H9 (cell line): ENCODE data around the gene RCAN2. TPM values are rescaled to one million over a fixed set of nuclear protein-coding genes. Genes with fewer than 3 reads are reported as not detected.

Experiments
- DNase-seq: peaks from one replicate; pipeline ENCODE4 v3.0.0-alpha.2; 2017
- H2AFZ ChIP-seq: one replicate; pipeline ENCODE4 v1.6.1; 2013; ENCODE audit warnings: mild to moderate bottlenecking, low read length, control low read depth, moderate library complexity
- H2AK5ac ChIP-seq: 2 replicates; pipeline ENCODE4 v1.6.1; 2013; ENCODE audit warnings: low read length, control low read depth, mixed read lengths; ENCODE audit not compliant: insufficient read length
- H2BK120ac ChIP-seq: one replicate; pipeline ENCODE4 v1.6.1; 2013; ENCODE audit warnings: low read depth, mild to moderate bottlenecking, low read length, control low read depth, inconsistent platforms; ENCODE audit not compliant: poor library complexity, severe bottlenecking
- H2BK12ac ChIP-seq: 2 replicates; pipeline ENCODE4 v1.6.1; 2013; ENCODE audit warnings: low read length, control low read depth, mixed read lengths, low read depth; ENCODE audit not compliant: insufficient read length
- H2BK15ac ChIP-seq: 2 replicates; pipeline ENCODE4 v1.6.1; 2013; ENCODE audit warnings: low read depth, low read length, control low read depth
- H2BK20ac ChIP-seq: one replicate; pipeline ENCODE4 v1.6.1; 2013; ENCODE audit warnings: low read depth, mild to moderate bottlenecking, low read length, control low read depth, inconsistent platforms; ENCODE audit not compliant: poor library complexity, severe bottlenecking
- H2BK5ac ChIP-seq: 2 replicates; pipeline ENCODE4 v1.6.1; 2013; ENCODE audit warnings: low read length, control low read depth, mixed read lengths; ENCODE audit not compliant: insufficient read length
- H3K14ac ChIP-seq: 2 replicates; pipeline ENCODE4 v1.6.1; 2013; ENCODE audit warnings: low read length, control low read depth; ENCODE audit not compliant: insufficient read depth
- H3K18ac ChIP-seq: 2 replicates; pipeline ENCODE4 v1.6.1; 2013; ENCODE audit warnings: low read depth, mild to moderate bottlenecking, mixed read lengths, low read length, control low read depth; ENCODE audit not compliant: insufficient read length
- H3K23ac ChIP-seq: 2 replicates; pipeline ENCODE4 v1.6.1; 2013; ENCODE audit warnings: low read length, control low read depth, mixed read lengths, low read depth; ENCODE audit not compliant: insufficient read length
- H3K23me2 ChIP-seq: 2 replicates; pipeline ENCODE4 v1.6.1; 2013; ENCODE audit warnings: low read depth, mild to moderate bottlenecking, mixed read lengths, low read length, control low read depth; ENCODE audit not compliant: insufficient read length, poor library complexity, severe bottlenecking
- H3K27ac ChIP-seq: 2 replicates; pipeline ENCODE4 v1.5.1; 2013; ENCODE audit warnings: low read length, control low read depth, mixed read lengths, low read depth; ENCODE audit not compliant: insufficient read length
- H3K27me3 ChIP-seq: 2 replicates; pipeline ENCODE4 v1.6.1; 2013; ENCODE audit warnings: low read length, control low read depth, inconsistent platforms; ENCODE audit not compliant: insufficient read depth
- H3K4ac ChIP-seq: 2 replicates; pipeline ENCODE4 v1.6.1; 2013; ENCODE audit warnings: low read depth, mild to moderate bottlenecking, control low read depth, inconsistent platforms, low read length, moderate library complexity
- H3K4me1 ChIP-seq: 2 replicates; pipeline ENCODE4 v1.6.1; 2013; ENCODE audit warnings: low read length, control low read depth, inconsistent platforms; ENCODE audit not compliant: insufficient read depth
- H3K4me2 ChIP-seq: 2 replicates; pipeline ENCODE4 v1.6.1; 2013; ENCODE audit warnings: low read length, control low read depth, mixed read lengths; ENCODE audit not compliant: insufficient read length, insufficient read depth
- H3K56ac ChIP-seq: 2 replicates; pipeline ENCODE4 v1.6.1; 2013; ENCODE audit warnings: low read depth, mild to moderate bottlenecking, mixed read lengths, low read length, control low read depth; ENCODE audit not compliant: insufficient read length
- H3K79me1 ChIP-seq: 2 replicates; pipeline ENCODE4 v1.6.1; 2013; ENCODE audit warnings: low read depth, mild to moderate bottlenecking, moderate library complexity, low read length, control low read depth, inconsistent platforms; ENCODE audit not compliant: insufficient read depth, poor library complexity, severe bottlenecking
- H3K79me2 ChIP-seq: 2 replicates; pipeline ENCODE4 v1.6.1; 2013; ENCODE audit warnings: low read length, control low read depth, inconsistent platforms; ENCODE audit not compliant: insufficient read depth
- H3K9ac ChIP-seq: 2 replicates; pipeline ENCODE4 v1.6.1; 2013; ENCODE audit warnings: low read length, control low read depth, mixed read lengths; ENCODE audit not compliant: insufficient read length; ENCODE audit errors: extremely low read depth
- H3K9me3 ChIP-seq: one replicate; pipeline ENCODE4 v1.6.1; 2013; ENCODE audit warnings: low read depth, low read length, inconsistent platforms; ENCODE audit not compliant: control insufficient read depth
- H3T11ph ChIP-seq: one replicate; pipeline ENCODE4 v1.6.1; 2013; ENCODE audit warnings: mild to moderate bottlenecking, low read length, control low read depth, inconsistent platforms
- H4K20me1 ChIP-seq: one replicate; pipeline ENCODE4 v1.6.1; 2013; ENCODE audit not compliant: control insufficient read depth, insufficient read length, insufficient read depth
- H4K5ac ChIP-seq: 2 replicates; pipeline ENCODE4 v1.6.1; 2013; ENCODE audit warnings: low read depth, mild to moderate bottlenecking, mixed read lengths, low read length, control low read depth; ENCODE audit not compliant: insufficient read length
- H4K8ac ChIP-seq: replicated peaks from 2 replicates; pipeline ENCODE4 v1.6.1; 2013; ENCODE audit warnings: low read length, control low read depth, mixed read lengths, low read depth; ENCODE audit not compliant: insufficient read length
- H4K91ac ChIP-seq: 2 replicates; pipeline ENCODE4 v1.6.1; 2013; ENCODE audit warnings: low read depth, mild to moderate bottlenecking, moderate library complexity, mixed read lengths, low read length, control low read depth; ENCODE audit not compliant: insufficient read length
- H3K27ac Mint-ChIP-seq, 3 experiments: 2 replicates in 2 of 3; 3 replicates in 1 of 3; pipeline ENCODE4 v1.8.0; 2020 to 2021; ENCODE audit warnings: mixed read lengths in 3 of 3, mild to moderate bottlenecking in 1 of 3, moderate library complexity in 1 of 3
- H3K27me3 Mint-ChIP-seq: 2 replicates; pipeline ENCODE4 v1.8.0; 2021; ENCODE audit warnings: low read depth, mild to moderate bottlenecking, moderate library complexity, mixed read lengths
- H3K36me3 Mint-ChIP-seq, 3 experiments: 2 replicates in 2 of 3; 3 replicates in 1 of 3; pipeline ENCODE4 v1.8.0; 2020 to 2021; ENCODE audit warnings: low read depth in 3 of 3, mixed read lengths in 3 of 3; ENCODE audit not compliant: insufficient read depth in 1 of 3
- H3K4me1 Mint-ChIP-seq, 2 experiments: 2 replicates each; pipeline ENCODE4 v1.8.0; 2020; ENCODE audit warnings: mixed read lengths in 2 of 2
- H3K4me3 Mint-ChIP-seq, 2 experiments: 2 replicates in 1 of 2; 3 replicates in 1 of 2; pipeline ENCODE4 v1.8.0; 2020 to 2021; ENCODE audit warnings: mild to moderate bottlenecking in 2 of 2, mixed read lengths in 2 of 2, moderate library complexity in 1 of 2
- H3K9me3 Mint-ChIP-seq, 2 experiments: 2 replicates in 1 of 2; 3 replicates in 1 of 2; pipeline ENCODE4 v1.8.0; 2020; ENCODE audit warnings: mild to moderate bottlenecking in 2 of 2, mixed read lengths in 2 of 2, moderate library complexity in 1 of 2
- WGBS: extraction: QIAGEN DNeasy Blood & Tissue Kit; methylation state at CpG from one replicate; pipeline ENCODE4 v1.1.7; 2013; ENCODE audit warnings: missing lambda C conversion rate, low lambda C conversion rate, mixed read lengths; ENCODE audit not compliant: insufficient read length; ENCODE audit errors: extremely low coverage; 5-methylcytosine and 5-hydroxymethylcytosine counted together
- total RNA-seq: library from RNA; stranded (reverse); gene quantifications from 2 replicates; pipeline ENCODE4 v1.2.1, GENCODE V29; 2021
- TF ChIP-seq, protein P1 (sequence below): fragments of 200-600 bp; sonication (generic); conservative IDR thresholded peaks from 3 replicates; pipeline ENCODE4 v1.8.0; 2021; ENCODE audit warnings: antibody characterized with exemption, mild to moderate bottlenecking

Gene RCAN2
- total RNA-seq, 1 experiment from 2014 or later, result 3.0 TPM

DNA sequence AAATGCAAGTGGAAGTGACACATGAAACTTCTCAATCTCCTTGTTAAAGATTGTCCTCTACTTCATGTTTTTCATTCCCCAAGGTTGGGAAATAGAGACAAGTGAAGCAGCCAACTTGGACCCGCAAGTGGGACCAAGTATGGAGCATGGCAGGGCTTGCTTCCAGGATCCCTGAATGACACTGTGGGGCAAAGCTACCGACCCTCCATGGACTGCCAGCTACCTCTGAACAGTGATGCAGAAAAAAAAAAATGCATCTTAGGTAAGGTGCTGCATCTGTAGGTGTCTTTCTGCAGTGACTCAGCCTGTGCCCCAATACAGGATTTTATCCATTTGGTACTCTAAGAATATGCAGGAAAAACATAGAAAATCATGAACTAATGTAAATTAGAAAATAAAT is 201.4 kb downstream of the RCAN2 start:
- Histone ChIP-seq H3K79me2 (no peaks in the 10 kb centered on the region), H2BK20ac (no peak overlapping the region), H3K4me1 (peaks cover 1% of the 10 kb centered on the region; the same call in 1 of the 2 replicates), H4K91ac (no peak overlapping the region), H3T11ph (no peak overlapping the region), H3K56ac (no peak overlapping the region), H2AFZ (no peak overlapping the region), H3K27ac (no peak overlapping the region), H3K18ac (no peak overlapping the region), H4K20me1 (no peaks in the 10 kb centered on the region), H3K14ac (no peak overlapping the region), H4K5ac (no peak overlapping the region), H2BK5ac (no peak overlapping the region), H3K9me3 (no peaks in the 10 kb centered on the region), H3K4ac (no peak overlapping the region), H4K8ac (no peak overlapping the region), H3K4me2 (no peak overlapping the region), H3K27me3 (no peaks in the 10 kb centered on the region), H3K79me1 (no peaks in the 10 kb centered on the region), H3K23me2 (no peaks in the 10 kb centered on the region), H3K9ac (no peak overlapping the region), H2AK5ac (no peak overlapping the region), H2BK120ac (no peak overlapping the region), H2BK15ac (no peak overlapping the region), H2BK12ac (no peak overlapping the region), H3K23ac (no peak overlapping the region)
- Mint-ChIP-seq H3K9me3 (no peaks in the 10 kb centered on the region), H3K36me3 (no peaks in the 10 kb centered on the region), H3K27me3 (no peaks in the 10 kb centered on the region), H3K4me1 (peaks cover 6% of the 10 kb centered on the region in 2 experiments; a peak in 3 of 4 replicates), H3K4me3 (no peak overlapping the region), H3K27ac (no peak overlapping the region)
- DNase-seq, result no peak
- WGBS, result no CpG with 5 or more reads among the region's 2 CpGs
- TF ChIP-seq, protein P1, sequence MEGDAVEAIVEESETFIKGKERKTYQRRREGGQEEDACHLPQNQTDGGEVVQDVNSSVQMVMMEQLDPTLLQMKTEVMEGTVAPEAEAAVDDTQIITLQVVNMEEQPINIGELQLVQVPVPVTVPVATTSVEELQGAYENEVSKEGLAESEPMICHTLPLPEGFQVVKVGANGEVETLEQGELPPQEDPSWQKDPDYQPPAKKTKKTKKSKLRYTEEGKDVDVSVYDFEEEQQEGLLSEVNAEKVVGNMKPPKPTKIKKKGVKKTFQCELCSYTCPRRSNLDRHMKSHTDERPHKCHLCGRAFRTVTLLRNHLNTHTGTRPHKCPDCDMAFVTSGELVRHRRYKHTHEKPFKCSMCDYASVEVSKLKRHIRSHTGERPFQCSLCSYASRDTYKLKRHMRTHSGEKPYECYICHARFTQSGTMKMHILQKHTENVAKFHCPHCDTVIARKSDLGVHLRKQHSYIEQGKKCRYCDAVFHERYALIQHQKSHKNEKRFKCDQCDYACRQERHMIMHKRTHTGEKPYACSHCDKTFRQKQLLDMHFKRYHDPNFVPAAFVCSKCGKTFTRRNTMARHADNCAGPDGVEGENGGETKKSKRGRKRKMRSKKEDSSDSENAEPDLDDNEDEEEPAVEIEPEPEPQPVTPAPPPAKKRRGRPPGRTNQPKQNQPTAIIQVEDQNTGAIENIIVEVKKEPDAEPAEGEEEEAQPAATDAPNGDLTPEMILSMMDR, result no peak
